K562 (cell line): ENCODE data around the gene ACACB. TPM values are rescaled to one million over a fixed set of nuclear protein-coding genes. Genes with fewer than 3 reads are reported as not detected.

Experiments
- DIDO1 ChIP-seq: fragments of 450-650 bp; IDR thresholded peaks from 2 replicates; pipeline ENCODE4 v1.6.1; 2016; ENCODE audit warnings: low read depth, missing biosample characterization, missing genetic modification characterization
- KLF10 ChIP-seq: fragments of 250-450 bp; sonication (Bioruptor Pico); IDR thresholded peaks from 2 replicates; pipeline ENCODE4 v1.6.1; 2021; ENCODE audit warnings: matching md5 sums
- KLF13 ChIP-seq: fragments of 450-650 bp; IDR thresholded peaks from 2 replicates; pipeline ENCODE4 v1.6.1; 2016; ENCODE audit warnings: missing genetic modification characterization, low read depth, mild to moderate bottlenecking, missing compliant biosample characterization, moderate library complexity, borderline replicate concordance
- LARP7 ChIP-seq: fragments of 450-650 bp; IDR thresholded peaks from 2 replicates; pipeline ENCODE4 v1.6.1; 2016
- MCM5 ChIP-seq: fragments of 450-650 bp; IDR thresholded peaks from 2 replicates; pipeline ENCODE4 v1.6.1; 2016; ENCODE audit warnings: low read depth
- MYBL2 ChIP-seq, 2 experiments: fragments of 450-650 bp in 1 of 2; sonication (generic) in 1 of 2; formaldehyde crosslinking in 1 of 2; IDR thresholded peaks; 2 replicates each; pipeline versions ENCODE4 v1.6.1 to v1.8.1; 2017 to 2022; ENCODE audit warnings: borderline replicate concordance in 1 of 2, inconsistent platforms in 1 of 2, low read depth in 1 of 2, mild to moderate bottlenecking in 1 of 2, missing genetic modification reagents in 1 of 2, moderate library complexity in 1 of 2
- NCOR1 ChIP-seq: fragments of 450-650 bp; IDR thresholded peaks from 2 replicates; pipeline ENCODE4 v1.6.1; 2016; ENCODE audit warnings: mild to moderate bottlenecking, moderate library complexity
- NFATC3 ChIP-seq: fragments of 450-650 bp; IDR thresholded peaks from 2 replicates; pipeline ENCODE4 v1.6.1; 2017; ENCODE audit warnings: mild to moderate bottlenecking
- NFE2L1 ChIP-seq: fragments of 450-650 bp; IDR thresholded peaks from 2 replicates; pipeline ENCODE4 v1.6.1; 2016; ENCODE audit warnings: missing genetic modification characterization, low read depth, mild to moderate bottlenecking, missing compliant biosample characterization, moderate library complexity, borderline replicate concordance
- PHTF2 ChIP-seq: fragments of 250-450 bp; sonication (Bioruptor Pico); IDR thresholded peaks from 2 replicates; pipeline ENCODE4 v1.5.0; 2021; ENCODE audit warnings: mild to moderate bottlenecking
- PREB ChIP-seq: sonication (generic); formaldehyde crosslinking; IDR thresholded peaks from 2 replicates; pipeline ENCODE4 v1.8.1; 2023; ENCODE audit warnings: mild to moderate bottlenecking, missing genetic modification reagents
- PURB ChIP-seq: sonication (generic); formaldehyde crosslinking; IDR thresholded peaks from 2 replicates; pipeline ENCODE4 v1.9.0; 2021; ENCODE audit warnings: low read depth, mild to moderate bottlenecking, missing genetic modification reagents
- RBM25 ChIP-seq: fragments of 200-400 bp; formaldehyde crosslinking; IDR thresholded peaks from 2 replicates; pipeline ENCODE4 v1.6.1; 2018; ENCODE audit warnings: low read length, low read depth, moderate library complexity; ENCODE audit not compliant: severe bottlenecking
- SIN3B ChIP-seq: fragments of 450-650 bp; IDR thresholded peaks from 2 replicates; pipeline ENCODE4 v1.6.1; 2017; ENCODE audit warnings: low read depth, mild to moderate bottlenecking, moderate library complexity
- TAF1 ChIP-seq: IDR thresholded peaks from 2 replicates; pipeline ENCODE4 v1.6.1; 2011; ENCODE audit warnings: mild to moderate bottlenecking, low read length, moderate library complexity; ENCODE audit not compliant: insufficient read depth, control insufficient read depth, severe bottlenecking; ENCODE audit errors: extremely low read depth
- ZNF76 ChIP-seq: fragments of 250-450 bp; sonication (Bioruptor Pico); IDR thresholded peaks from 2 replicates; pipeline ENCODE4 v1.4.0; 2020; ENCODE audit warnings: mild to moderate bottlenecking, moderate library complexity, borderline replicate concordance
- ZNF780A ChIP-seq: fragments of 250-450 bp; sonication (Bioruptor Pico); IDR thresholded peaks from 2 replicates; pipeline ENCODE4 v1.5.0; 2021; ENCODE audit warnings: mild to moderate bottlenecking
- polyA plus RNA-seq, 8 experiments: library from polyadenylated mRNA; depleted of rRNA in 4 of 8; stranded (reverse) in 5 of 8; unstranded in 3 of 8; fragments of >200 nt; fragmentation: Nextera tagmentation in 2 of 8; fragmentation: Illumina TruSeq in 1 of 8; extraction: Ambion mirVana in 2 of 8; extraction: Trizol in 1 of 8; gene quantifications; 2 replicates each; pipeline versions ENCODE4 v1.2.1 to v1.2.3, GENCODE V29; 2011 to 2014; ENCODE audit warnings: inconsistent platforms in 1 of 8, missing spikeins in 1 of 8
- total RNA-seq, 7 experiments: library from RNA; depleted of rRNA in 6 of 7; stranded (reverse); fragments of >200 nt in 6 of 7; fragmentation: Illumina TruSeq in 2 of 7; extraction: Trizol in 2 of 7; gene quantifications; 2 replicates each; pipeline versions ENCODE4 v1.2.1 to v1.2.3, GENCODE V29; 2011 to 2021; ENCODE audit warnings: low replicate concordance in 1 of 7
- TF ChIP-seq, protein P1 (sequence below): fragments of 250-450 bp; sonication (Bioruptor Pico); IDR thresholded peaks from 2 replicates; pipeline ENCODE4 v1.8.0; 2021; ENCODE audit warnings: moderate library complexity, mild to moderate bottlenecking, inconsistent platforms
- TF ChIP-seq, protein P2 (sequence below): sonication (generic); formaldehyde crosslinking; IDR thresholded peaks from 2 replicates; pipeline ENCODE4 v1.8.0; 2023; ENCODE audit warnings: mild to moderate bottlenecking, missing genetic modification reagents
- TF ChIP-seq, protein P3 (sequence below): sonication (generic); formaldehyde crosslinking; IDR thresholded peaks from 2 replicates; pipeline ENCODE4 v1.8.1; 2022; ENCODE audit warnings: missing genetic modification reagents

Gene ACACB
- total and polyA plus RNA-seq, 9 of the 15 experiments (the other 6 are each of a cell fraction or from before 2014, with no cell fraction given) = 0.10 to 2.5 (median 0.83) TPM

- TF ChIP-seq, protein P1, sequence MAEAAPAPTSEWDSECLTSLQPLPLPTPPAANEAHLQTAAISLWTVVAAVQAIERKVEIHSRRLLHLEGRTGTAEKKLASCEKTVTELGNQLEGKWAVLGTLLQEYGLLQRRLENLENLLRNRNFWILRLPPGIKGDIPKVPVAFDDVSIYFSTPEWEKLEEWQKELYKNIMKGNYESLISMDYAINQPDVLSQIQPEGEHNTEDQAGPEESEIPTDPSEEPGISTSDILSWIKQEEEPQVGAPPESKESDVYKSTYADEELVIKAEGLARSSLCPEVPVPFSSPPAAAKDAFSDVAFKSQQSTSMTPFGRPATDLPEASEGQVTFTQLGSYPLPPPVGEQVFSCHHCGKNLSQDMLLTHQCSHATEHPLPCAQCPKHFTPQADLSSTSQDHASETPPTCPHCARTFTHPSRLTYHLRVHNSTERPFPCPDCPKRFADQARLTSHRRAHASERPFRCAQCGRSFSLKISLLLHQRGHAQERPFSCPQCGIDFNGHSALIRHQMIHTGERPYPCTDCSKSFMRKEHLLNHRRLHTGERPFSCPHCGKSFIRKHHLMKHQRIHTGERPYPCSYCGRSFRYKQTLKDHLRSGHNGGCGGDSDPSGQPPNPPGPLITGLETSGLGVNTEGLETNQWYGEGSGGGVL (CRISPR knock-in tag) = no peak
- TF ChIP-seq KLF10 (CRISPR knock-in tag) (no peak), NFATC3 (no peak), LARP7 (no peak), PREB (CRISPR knock-in tag) (no peak), ZNF76 (CRISPR knock-in tag) (peak; percentile 73; the same call in 1 of the 2 replicates), NCOR1 (no peak), DIDO1 (tag) (no peak), MYBL2 (IDR thresholded peaks at IDR 0.05; ENCODE audit: low read depth) (no peak), MYBL2 (CRISPR knock-in tag; IDR thresholded peaks at IDR 0.05; ENCODE audit: borderline replicate concordance) (no peak), RBM25 (no peak), MCM5 (no peak), SIN3B (no peak), NFE2L1 (tag) (no peak), TAF1 (no peak), KLF13 (tag) (peak; percentile 61; the same call in 1 of the 2 replicates), PURB (CRISPR knock-in tag) (no peak), ZNF780A (CRISPR knock-in tag) (no peak), PHTF2 (CRISPR knock-in tag) (no peak)
- TF ChIP-seq, protein P2, sequence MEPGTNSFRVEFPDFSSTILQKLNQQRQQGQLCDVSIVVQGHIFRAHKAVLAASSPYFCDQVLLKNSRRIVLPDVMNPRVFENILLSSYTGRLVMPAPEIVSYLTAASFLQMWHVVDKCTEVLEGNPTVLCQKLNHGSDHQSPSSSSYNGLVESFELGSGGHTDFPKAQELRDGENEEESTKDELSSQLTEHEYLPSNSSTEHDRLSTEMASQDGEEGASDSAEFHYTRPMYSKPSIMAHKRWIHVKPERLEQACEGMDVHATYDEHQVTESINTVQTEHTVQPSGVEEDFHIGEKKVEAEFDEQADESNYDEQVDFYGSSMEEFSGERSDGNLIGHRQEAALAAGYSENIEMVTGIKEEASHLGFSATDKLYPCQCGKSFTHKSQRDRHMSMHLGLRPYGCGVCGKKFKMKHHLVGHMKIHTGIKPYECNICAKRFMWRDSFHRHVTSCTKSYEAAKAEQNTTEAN (CRISPR knock-in tag) = no peak
- TF ChIP-seq, protein P3, sequence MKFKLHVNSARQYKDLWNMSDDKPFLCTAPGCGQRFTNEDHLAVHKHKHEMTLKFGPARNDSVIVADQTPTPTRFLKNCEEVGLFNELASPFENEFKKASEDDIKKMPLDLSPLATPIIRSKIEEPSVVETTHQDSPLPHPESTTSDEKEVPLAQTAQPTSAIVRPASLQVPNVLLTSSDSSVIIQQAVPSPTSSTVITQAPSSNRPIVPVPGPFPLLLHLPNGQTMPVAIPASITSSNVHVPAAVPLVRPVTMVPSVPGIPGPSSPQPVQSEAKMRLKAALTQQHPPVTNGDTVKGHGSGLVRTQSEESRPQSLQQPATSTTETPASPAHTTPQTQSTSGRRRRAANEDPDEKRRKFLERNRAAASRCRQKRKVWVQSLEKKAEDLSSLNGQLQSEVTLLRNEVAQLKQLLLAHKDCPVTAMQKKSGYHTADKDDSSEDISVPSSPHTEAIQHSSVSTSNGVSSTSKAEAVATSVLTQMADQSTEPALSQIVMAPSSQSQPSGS = no peak
Measured at GRCh38 chr12:109173443-109174240, 57.3 kb downstream of the ACACB start (continued).
